SK-N-SH (cell line): Measurements from ENCODE around the gene MIOS. TPM values are rescaled to one million over a fixed set of nuclear protein-coding genes. Genes with fewer than 3 reads are reported as not detected.

ENCODE experiments used
- CTCF ChIA-PET: fragments of 300-600, 350-600 bp; formaldehyde crosslinking; extraction: SDS; loops from one replicate; lab custom pipeline; 2021; lab: Yijun Ruan, JAX
- POLR2A ChIA-PET: fragments of 350-600 bp; sonication (Branson Sonifier 250); formaldehyde crosslinking; extraction: SDS; loops from one replicate; lab custom pipeline; 2020; ENCODE audit warnings: antibody characterized with exemption, inconsistent platforms; lab: Yijun Ruan, JAX
- DNase-seq: peaks from one replicate; pipeline ENCODE4 v3.0.0; 2012
- H2AFZ ChIP-seq: fragments of 200-600 bp; sonication (generic); 2 replicates; pipeline ENCODE4 v1.8.1; 2016; ENCODE audit warnings: antibody characterized with exemption, mild to moderate bottlenecking, low read depth
- H3F3A ChIP-seq: fragments of 200-600 bp; sonication (generic); replicated peaks from 2 replicates; pipeline ENCODE3; 2016; ENCODE audit warnings: antibody characterized with exemption, mild to moderate bottlenecking; ENCODE audit not compliant: insufficient read depth
- H3K27ac ChIP-seq, 2 experiments: fragments of 200-500 bp in 1 of 2; fragments of 200-600 bp in 1 of 2; sonication (Bioruptor generic) in 1 of 2; sonication (generic), shearing (Covaris generic) in 1 of 2; 2 replicates each; pipeline versions ENCODE4 v1.5.1 to v1.6.1; 2014 to 2016; ENCODE audit warnings: low read depth in 2 of 2, inconsistent platforms in 1 of 2, low read length in 1 of 2, mild to moderate bottlenecking in 1 of 2, mixed read lengths in 1 of 2
- H3K27me3 ChIP-seq: fragments of 200-600 bp; sonication (generic), shearing (Covaris generic); 2 replicates; pipeline ENCODE4 v1.6.1; 2016; ENCODE audit warnings: mixed run types; ENCODE audit not compliant: insufficient read depth
- H3K36me3 ChIP-seq, 2 experiments: fragments of 200-500 bp in 1 of 2; fragments of 200-600 bp in 1 of 2; sonication (Bioruptor generic) in 1 of 2; sonication (generic) in 1 of 2; replicated peaks in 1 of 2; 2 replicates each; pipeline versions ENCODE3 to v1.5.1; 2014 to 2016; ENCODE audit warnings: low read length in 1 of 2, mild to moderate bottlenecking in 1 of 2; ENCODE audit not compliant: insufficient read depth in 2 of 2, control insufficient read depth in 1 of 2
- H3K4me1 ChIP-seq, 2 experiments: fragments of 200-500 bp in 1 of 2; fragments of 200-600 bp in 1 of 2; sonication (Bioruptor generic) in 1 of 2; sonication (generic), shearing (Covaris generic) in 1 of 2; 2 replicates each; pipeline versions ENCODE4 v1.5.1 to v1.6.1; 2014 to 2016; ENCODE audit warnings: low read depth in 1 of 2, low read length in 1 of 2, mixed run types in 1 of 2; ENCODE audit not compliant: insufficient read depth in 2 of 2, control insufficient read depth in 1 of 2
- H3K4me2 ChIP-seq: fragments of 200-600 bp; sonication (generic), shearing (Covaris generic); 2 replicates; pipeline ENCODE4 v1.6.1; 2017; ENCODE audit warnings: mixed run types
- H3K4me3 ChIP-seq, 2 experiments: fragments of 200-500 bp in 1 of 2; fragments of 200-600 bp in 1 of 2; sonication (Bioruptor generic) in 1 of 2; sonication (generic), shearing (Covaris generic) in 1 of 2; 2 replicates each; pipeline versions ENCODE4 v1.5.1 to v1.8.1; 2014 to 2016; ENCODE audit warnings: low read depth in 2 of 2, inconsistent platforms in 1 of 2, low read length in 1 of 2, mild to moderate bottlenecking in 1 of 2, mixed read lengths in 1 of 2, moderate library complexity in 1 of 2
- H3K79me2 ChIP-seq: fragments of 200-600 bp; sonication (generic); 2 replicates; pipeline ENCODE4 v1.8.1; 2017; ENCODE audit warnings: mild to moderate bottlenecking; ENCODE audit not compliant: insufficient read depth
- H3K9ac ChIP-seq: fragments of 200-600 bp; sonication (generic); 2 replicates; pipeline ENCODE4 v1.6.1; 2017; ENCODE audit warnings: mixed run types
- H3K9me2 ChIP-seq: fragments of 200-600 bp; sonication (generic); 2 replicates; pipeline ENCODE4 v1.6.1; 2017; ENCODE audit warnings: mixed run types
- H3K9me3 ChIP-seq: fragments of 200-600 bp; sonication (generic); 2 replicates; pipeline ENCODE4 v1.6.1; 2017; ENCODE audit warnings: mixed run types, mild to moderate bottlenecking, moderate library complexity
- H4K20me1 ChIP-seq: fragments of 200-600 bp; sonication (generic); 2 replicates; pipeline ENCODE4 v1.6.1; 2017; ENCODE audit warnings: mild to moderate bottlenecking, mixed run types; ENCODE audit not compliant: insufficient read depth
- CHD2 ChIP-seq: fragments of 150-350 bp; IDR thresholded peaks from 2 replicates; pipeline ENCODE4 v1.6.1; 2018; ENCODE audit warnings: low read length; ENCODE audit not compliant: partially characterized antibody
- JUND ChIP-seq: IDR thresholded peaks from 2 replicates; pipeline ENCODE4 v1.4.0; 2012
- MAX ChIP-seq: IDR thresholded peaks from 2 replicates; pipeline ENCODE4 v1.4.0; 2012; ENCODE audit warnings: low read depth
- MXI1 ChIP-seq: IDR thresholded peaks from 2 replicates; pipeline ENCODE4 v1.6.1; 2012; ENCODE audit warnings: mild to moderate bottlenecking, low read depth, low read length, improper control_type of control experiment
- NFIC ChIP-seq: IDR thresholded peaks from 2 replicates; pipeline ENCODE4 v1.4.0; 2012; ENCODE audit warnings: borderline replicate concordance
- POLR2AphosphoS5 ChIP-seq: IDR thresholded peaks from 2 replicates; pipeline ENCODE4 v1.6.1; 2012; ENCODE audit warnings: low read depth, low read length
- RCOR1 ChIP-seq: fragments of 150-350 bp; IDR thresholded peaks from 2 replicates; pipeline ENCODE4 v1.6.1; 2017; ENCODE audit warnings: antibody characterized with exemption, low read length
- REST ChIP-seq: IDR thresholded peaks from 2 replicates; pipeline ENCODE4 v1.6.1; 2012; ENCODE audit warnings: mild to moderate bottlenecking, low read depth, low read length, moderate library complexity
- TAF1 ChIP-seq: IDR thresholded peaks from 2 replicates; pipeline ENCODE4 v1.6.1; 2012; ENCODE audit warnings: low read depth, mild to moderate bottlenecking, low read length, moderate library complexity, borderline replicate concordance
- WGBS: methylation state at CpG from one replicate; pipeline ENCODE4 v1.1.6; 2017; ENCODE audit warnings: low lambda C conversion rate; 5-methylcytosine and 5-hydroxymethylcytosine counted together
- polyA plus RNA-seq, 3 experiments: library from polyadenylated mRNA; depleted of rRNA; stranded (reverse); fragments of >200 nt; gene quantifications; 2 replicates each; pipeline ENCODE4 v1.2.3, GENCODE V29; 2012
- TF ChIP-seq, protein P1 (sequence below): fragments of 200-600 bp; sonication (generic); IDR thresholded peaks from 2 replicates; pipeline ENCODE4 v1.6.1; 2017; ENCODE audit warnings: antibody characterized with exemption, mild to moderate bottlenecking, moderate library complexity

The MIOS gene
- polyA plus RNA-seq, 1 of the 3 experiments (the other 2 are of a cell fraction), result 16.4 TPM

DNA sequence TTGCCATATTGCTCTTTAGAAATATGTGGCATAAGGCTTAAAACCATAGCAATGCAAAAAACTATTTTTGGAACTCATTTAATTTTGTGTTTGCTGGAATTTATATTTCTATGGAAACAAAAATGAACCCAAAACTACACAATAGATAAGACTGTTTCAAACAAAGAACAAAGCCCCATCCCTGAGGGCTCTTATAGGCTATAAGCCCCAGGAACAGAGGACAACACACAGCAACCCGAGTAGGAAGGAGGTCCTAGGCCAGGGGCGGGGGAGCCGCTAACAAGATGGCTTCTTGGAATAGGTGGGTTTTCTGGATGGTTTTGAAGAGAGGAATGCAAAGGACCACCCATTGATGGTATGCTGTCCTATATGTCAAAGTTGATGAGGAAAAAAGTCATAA is 39.6 kb upstream of the MIOS start (continued):
- TF ChIP-seq REST (no peak), POLR2AphosphoS5 (no peak), MAX (no peak)
- TF ChIP-seq, protein P1, sequence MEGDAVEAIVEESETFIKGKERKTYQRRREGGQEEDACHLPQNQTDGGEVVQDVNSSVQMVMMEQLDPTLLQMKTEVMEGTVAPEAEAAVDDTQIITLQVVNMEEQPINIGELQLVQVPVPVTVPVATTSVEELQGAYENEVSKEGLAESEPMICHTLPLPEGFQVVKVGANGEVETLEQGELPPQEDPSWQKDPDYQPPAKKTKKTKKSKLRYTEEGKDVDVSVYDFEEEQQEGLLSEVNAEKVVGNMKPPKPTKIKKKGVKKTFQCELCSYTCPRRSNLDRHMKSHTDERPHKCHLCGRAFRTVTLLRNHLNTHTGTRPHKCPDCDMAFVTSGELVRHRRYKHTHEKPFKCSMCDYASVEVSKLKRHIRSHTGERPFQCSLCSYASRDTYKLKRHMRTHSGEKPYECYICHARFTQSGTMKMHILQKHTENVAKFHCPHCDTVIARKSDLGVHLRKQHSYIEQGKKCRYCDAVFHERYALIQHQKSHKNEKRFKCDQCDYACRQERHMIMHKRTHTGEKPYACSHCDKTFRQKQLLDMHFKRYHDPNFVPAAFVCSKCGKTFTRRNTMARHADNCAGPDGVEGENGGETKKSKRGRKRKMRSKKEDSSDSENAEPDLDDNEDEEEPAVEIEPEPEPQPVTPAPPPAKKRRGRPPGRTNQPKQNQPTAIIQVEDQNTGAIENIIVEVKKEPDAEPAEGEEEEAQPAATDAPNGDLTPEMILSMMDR, result no peak

DNA sequence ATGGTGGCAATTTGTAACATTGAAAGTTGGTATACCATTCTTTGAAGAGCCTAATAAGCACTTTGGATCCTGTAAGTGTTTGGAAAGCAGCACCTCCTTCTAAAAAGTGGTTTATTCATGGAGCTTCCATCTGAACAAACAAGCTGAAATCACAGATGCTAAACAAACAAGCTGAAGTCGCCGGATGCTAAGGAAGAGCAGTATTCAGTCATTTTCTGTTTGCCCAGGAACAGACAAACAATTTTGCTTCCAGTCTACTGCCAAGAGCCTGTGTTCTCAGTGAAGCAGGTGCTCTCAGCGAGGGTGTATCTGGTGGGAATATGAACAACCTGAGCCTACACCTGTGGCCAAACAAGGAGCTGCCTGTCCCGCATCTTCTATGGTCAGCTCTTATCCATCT is 37.4 kb upstream of the MIOS start:
- Histone ChIP-seq H3K9me3 (no peaks in the 10 kb centered on the region), H4K20me1 (no peaks in the 10 kb centered on the region), H3K27ac (no peak overlapping the region), H3K4me1 (no peaks in the 10 kb centered on the region), H3K4me2 (no peak overlapping the region), H3K4me3 (no peak overlapping the region), H3K9ac (no peak overlapping the region), H3K27me3 (no peaks in the 10 kb centered on the region), H3K36me3 (no peaks in the 10 kb centered on the region), H3K9me2 (no peaks in the 10 kb centered on the region), H3F3A (no peaks in the 10 kb centered on the region), H3K79me2 (no peaks in the 10 kb centered on the region), H2AFZ (no peak overlapping the region)
- ChIA-PET CTCF (interaction anchor here (0.7 to 2.7 kb wide), 3 partner anchors 13 to 258 kb away, joined by 3 to 9 read pairs (median 9); no protein-coding TSS in a partner anchor), POLR2A (no interaction called here)
- 70% methylated on average over 4 of the region's 4 CpGs for WGBS
- no peak for DNase-seq
- no peak for TF ChIP-seq RCOR1
- no peak for TF ChIP-seq CHD2
- TF ChIP-seq MXI1, result no peak
- no peak for TF ChIP-seq TAF1
- TF ChIP-seq NFIC, result no peak
- TF ChIP-seq JUND, result no peak
